ENCODE measurements around the gene AMMECR1.

- TF ChIP-seq POLR2AphosphoS5 (IDR thresholded peaks at IDR 0.05) = no peak
- no peak for TF ChIP-seq POLR2A (IDR thresholded peaks at IDR 0.05)
Observed at GRCh38 chrX:110268886-110269285, 49.0 kb downstream of the AMMECR1 start.

All from prostate gland (tissue), 1 donor.